ENCODE data around the gene SFSWAP.

- TF ChIP-seq CTCF (IDR thresholded peaks at IDR 0.05; ENCODE audit: insufficient read depth, low read length) (no peak), GABPA (IDR thresholded peaks at IDR 0.05; ENCODE audit: low read depth) (no peak), POLR2AphosphoS5 (IDR thresholded peaks at IDR 0.05; ENCODE audit: low read depth) (no peak)
Measured at GRCh38 chr12:131688131-131688844, 22.6 kb upstream of the SFSWAP start.

All from HL-60 (cell line).